ENCODE data around the gene DMRTB1.

Gene DMRTB1

GRCh38 chr1:53503433-53504217 is 44.4 kb downstream of the DMRTB1 start:
- no peak for TF ChIP-seq CTCF (conservative IDR thresholded peaks at IDR 0.05)
- no peak overlapping the region for H3K27ac ChIP-seq

- no peak overlapping the region; the same call in 1 of the 2 replicates for H3K27ac ChIP-seq
- TF ChIP-seq CTCF (conservative IDR thresholded peaks at IDR 0.05) = no peak
Observed at GRCh38 chr1:53504901-53505300, 45.7 kb downstream of the DMRTB1 start.

- no peak for TF ChIP-seq CTCF (conservative IDR thresholded peaks at IDR 0.05)
- H3K27ac ChIP-seq = peak overlapping the region; percentile 8; the same call in 1 of the 2 replicates
Observed at GRCh38 chr1:53505401-53505800, 46.2 kb downstream of the DMRTB1 start.

GRCh38 chr1:53505891-53506290 is 46.7 kb downstream of the DMRTB1 start:
- no peak for TF ChIP-seq CTCF (conservative IDR thresholded peaks at IDR 0.05)
- peak overlapping the region; percentile 8; the same call in 1 of the 2 replicates for H3K27ac ChIP-seq

- no peak for TF ChIP-seq CTCF (conservative IDR thresholded peaks at IDR 0.05)
- H3K27ac ChIP-seq = no peak overlapping the region; the same call in 1 of the 2 replicates
Observed at GRCh38 chr1:53506355-53507050, 47.3 kb downstream of the DMRTB1 start.

GRCh38 chr1:53507116-53507820 is 48.1 kb downstream of the DMRTB1 start:
- TF ChIP-seq CTCF (conservative IDR thresholded peaks at IDR 0.05) = no peak
- no peak overlapping the region for H3K27ac ChIP-seq
